WTC11 (cell line): ENCODE data around the gene ITIH2.

ENCODE experiments used
- MLX ChIP-seq: sonication (generic); formaldehyde crosslinking; IDR thresholded peaks from 2 replicates; pipeline ENCODE4 v1.8.1; 2023; ENCODE audit warnings: mild to moderate bottlenecking, missing genetic modification reagents, moderate library complexity
- ZNF232 ChIP-seq: sonication (generic); formaldehyde crosslinking; IDR thresholded peaks from 2 replicates; pipeline ENCODE4 v1.8.0; 2022; ENCODE audit warnings: mild to moderate bottlenecking, missing genetic modification reagents

- TF ChIP-seq ZNF232 (CRISPR knock-in tag): no peak
- TF ChIP-seq MLX (CRISPR knock-in tag): no peak
These were observed 4.0 kb downstream of the ITIH2 start for GRCh38 chr10:7707102-7707501.
